SHP77 treated with DMSO at 0.1 percent for 48 hours (cell line): ENCODE measurements around the gene COBLL1.
"Not testable (repeated sequence)": the region's sequence is repeated elsewhere in the genome, so short reads cannot be mapped to it uniquely, and the experiment has no call there.

Source experiments
- DNase-seq: peaks from one replicate; lab custom pipeline; 2025; lab: John Stamatoyannopoulos, UW

COBLL1 gene

DNA sequence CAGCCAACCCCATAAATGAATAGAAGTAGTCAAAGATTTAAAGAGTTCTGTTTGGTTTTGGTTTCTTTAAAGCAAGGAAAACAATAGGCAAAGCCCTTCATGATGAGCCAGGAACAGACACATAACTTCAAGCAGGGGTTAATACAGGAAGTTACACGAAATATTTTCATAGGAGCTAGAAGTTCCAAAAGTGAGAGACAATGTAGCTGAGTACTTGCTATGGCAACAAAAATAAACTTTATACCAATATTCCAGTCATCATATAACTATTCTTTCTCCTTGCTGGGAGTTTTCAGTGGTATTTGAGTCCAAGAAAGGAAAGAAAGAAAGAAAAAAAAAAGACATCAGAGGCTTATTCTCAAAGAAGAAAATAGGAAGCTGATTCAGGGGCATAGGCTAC, 56.2 kb downstream of the COBLL1 start:
- DNase-seq = no peak

DNA sequence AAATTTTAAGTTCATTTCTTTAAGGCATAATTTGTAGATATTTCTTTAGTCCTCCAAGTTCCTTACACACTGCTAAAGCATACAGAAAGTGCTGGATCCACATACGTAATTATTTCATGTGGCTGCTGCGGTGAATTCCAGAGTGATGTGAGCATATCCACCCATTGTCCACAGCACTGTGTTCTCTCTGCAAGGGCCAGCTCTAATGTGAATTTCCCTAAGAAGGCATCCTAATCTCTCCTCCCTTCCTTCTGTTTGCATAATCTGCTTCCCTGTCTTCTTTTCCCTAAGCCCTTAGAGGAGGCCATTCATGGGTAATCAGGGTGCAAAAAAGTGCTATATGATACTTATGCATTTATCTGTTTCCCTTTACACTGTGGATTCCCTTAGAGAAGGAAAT, 57.2 kb downstream of the COBLL1 start:
- no peak for DNase-seq

DNA sequence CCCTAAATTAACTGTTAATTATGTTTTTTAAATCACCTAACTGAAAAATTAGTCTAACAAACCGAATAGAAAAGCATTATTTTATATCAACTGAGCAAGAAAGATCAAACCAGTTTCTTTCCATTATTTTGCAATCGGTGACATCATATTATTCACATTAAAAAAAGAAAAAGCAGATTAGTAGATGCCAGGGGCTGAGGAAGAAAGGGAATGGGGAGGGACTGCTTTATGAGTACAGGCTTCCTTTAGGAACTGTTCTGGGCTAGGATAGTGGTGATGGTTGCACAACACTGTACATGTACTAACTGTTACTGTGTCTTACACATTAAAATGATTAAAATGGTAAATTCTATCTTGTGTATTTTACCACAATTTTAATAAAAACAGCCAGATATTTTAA, 59.3 kb downstream of the COBLL1 start:
- no peak for DNase-seq

DNA sequence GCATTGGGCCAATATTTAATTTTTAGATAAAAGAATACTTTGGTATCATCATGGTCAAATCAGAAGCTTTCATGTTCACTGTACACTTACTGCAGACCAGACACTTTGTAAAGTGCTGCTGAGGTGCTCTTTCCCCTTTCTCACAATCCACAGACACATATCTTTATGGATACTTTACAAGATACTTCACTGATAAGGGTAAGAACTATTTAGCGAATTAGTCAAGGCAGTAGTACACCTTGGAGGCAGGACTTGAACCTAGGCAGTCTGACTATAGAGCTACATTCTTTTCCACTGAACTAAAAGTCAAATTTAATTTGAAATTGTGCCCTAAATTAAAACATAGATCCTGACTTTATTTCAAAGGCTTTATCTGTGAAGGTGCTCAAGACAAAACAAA, 60.2 kb downstream of the COBLL1 start:
- no peak for DNase-seq

DNA sequence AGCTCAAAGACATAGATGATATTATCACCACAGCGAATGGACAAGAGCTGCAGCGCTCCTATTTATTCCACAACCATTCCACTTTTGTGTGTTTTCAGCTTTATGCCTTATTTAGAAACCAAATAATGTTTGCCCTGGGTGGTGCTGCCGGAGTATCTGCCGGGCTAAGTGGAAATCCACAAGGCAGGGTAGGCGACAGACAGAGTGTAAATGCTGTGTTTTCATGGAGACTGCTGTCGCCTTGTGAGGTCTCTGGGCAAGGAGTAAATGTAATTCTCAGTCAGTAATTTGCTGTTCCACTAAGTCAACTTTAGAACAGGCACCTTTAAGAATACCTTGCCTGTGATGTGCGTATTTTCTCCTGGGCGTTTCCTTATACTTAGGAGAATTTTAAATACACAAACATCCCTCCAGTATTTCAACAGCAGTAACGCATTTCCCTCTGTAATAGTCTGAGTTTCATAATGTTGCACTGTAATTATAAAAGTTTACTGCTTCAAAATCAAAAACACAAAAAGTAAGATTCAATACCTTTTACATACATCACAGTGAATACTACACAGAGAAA, 60.9 kb downstream of the COBLL1 start:
- no peak for DNase-seq

DNA sequence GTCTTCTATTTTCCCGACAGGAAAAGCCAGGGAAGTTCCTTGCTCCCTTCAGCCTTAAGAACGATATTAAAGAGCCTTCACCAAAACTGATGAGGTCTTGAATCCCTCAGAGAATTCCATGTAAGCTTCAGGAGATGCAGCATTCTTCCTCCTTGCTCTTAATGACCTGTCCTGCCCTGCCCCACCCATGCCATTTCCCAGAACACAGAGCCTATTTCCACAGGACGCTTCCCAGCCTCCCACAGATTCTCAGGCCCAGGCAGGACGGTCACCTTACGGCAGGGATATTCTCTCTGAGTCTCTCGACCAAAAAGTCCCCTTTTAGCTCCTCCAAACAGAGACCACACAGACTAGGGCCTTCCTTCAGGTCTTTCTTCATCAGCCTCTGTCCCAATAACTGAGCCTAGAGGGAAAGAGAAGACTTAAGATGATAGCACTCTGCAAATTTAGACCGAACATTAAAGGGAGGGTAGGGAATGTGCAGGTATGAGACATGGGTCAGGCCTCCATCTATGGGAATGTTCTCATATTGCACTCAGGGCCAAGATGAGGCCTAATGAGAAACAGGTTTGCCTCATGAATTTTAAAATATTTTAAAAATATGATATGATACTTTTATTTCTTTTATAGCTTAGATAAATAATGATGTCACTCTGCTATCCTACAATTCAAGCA, 62.1 kb downstream of the COBLL1 start:
- no peak for DNase-seq

DNA sequence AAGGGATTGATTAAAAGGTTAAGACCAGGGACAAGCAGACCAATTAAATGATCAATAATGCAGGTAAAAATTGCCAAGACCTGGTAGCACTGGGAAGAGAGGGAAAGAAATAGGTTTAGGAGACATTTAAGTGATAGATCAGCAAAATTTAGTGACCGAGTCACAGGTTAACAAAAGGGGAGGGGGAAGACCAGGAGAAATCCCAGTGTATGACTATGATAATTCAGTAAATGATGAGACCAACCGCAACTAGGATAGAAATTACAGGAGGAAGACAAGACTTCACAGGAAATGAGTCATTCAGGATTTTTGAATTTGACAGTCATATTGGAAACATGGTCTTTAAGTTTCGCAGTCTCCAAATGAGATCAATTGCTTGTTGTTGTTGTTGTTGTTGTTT, 62.9 kb downstream of the COBLL1 start:
- no peak for DNase-seq

DNA sequence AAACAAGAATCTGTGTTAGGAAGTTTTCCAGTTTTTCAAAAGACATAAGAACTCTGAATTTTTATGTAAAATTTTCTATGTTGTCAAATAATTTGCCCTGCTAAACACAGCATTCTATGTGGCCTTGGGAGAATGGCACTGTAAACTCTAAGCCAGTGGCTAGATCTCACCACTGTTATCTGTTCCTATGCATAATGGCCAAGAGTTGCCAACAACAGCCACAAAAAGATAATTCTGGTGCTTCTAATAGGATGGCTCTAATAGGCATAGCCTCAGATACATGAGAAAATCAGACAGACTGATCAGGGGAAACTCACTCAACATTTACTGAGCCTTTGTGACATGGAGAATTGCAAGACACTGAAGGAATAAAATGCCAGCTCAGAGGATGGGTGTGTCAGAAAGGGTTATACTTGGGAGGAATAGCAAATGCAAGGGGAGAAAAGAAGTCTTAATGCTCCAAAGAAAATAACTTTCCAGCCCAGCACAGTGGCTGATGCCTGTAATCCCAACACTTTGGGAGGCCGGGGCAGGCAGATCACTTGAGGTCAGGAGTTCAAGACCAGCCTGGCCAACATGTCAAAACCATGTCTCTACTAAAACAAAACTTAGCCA, 63.7 kb downstream of the COBLL1 start:
- no peak for DNase-seq

DNA sequence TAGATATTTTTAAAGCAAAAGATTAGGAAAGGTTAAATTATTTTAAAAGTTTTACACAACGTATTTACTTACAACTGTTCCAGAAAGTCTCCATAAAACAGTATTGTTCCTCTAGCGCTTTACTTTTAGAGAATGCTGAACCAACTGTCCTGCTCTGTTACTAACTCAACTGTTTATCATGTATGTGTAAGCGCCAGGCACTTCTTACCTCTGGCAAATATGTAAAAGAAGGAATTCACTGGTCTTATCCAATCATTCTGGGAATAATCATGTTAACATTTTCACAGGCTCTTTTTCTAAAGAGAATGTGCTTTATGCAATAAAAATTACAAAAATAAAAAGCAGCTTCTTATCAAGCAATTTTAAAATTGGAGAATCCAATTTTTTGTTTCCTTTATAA, 68.0 kb downstream of the COBLL1 start:
- DNase-seq = no peak

DNA sequence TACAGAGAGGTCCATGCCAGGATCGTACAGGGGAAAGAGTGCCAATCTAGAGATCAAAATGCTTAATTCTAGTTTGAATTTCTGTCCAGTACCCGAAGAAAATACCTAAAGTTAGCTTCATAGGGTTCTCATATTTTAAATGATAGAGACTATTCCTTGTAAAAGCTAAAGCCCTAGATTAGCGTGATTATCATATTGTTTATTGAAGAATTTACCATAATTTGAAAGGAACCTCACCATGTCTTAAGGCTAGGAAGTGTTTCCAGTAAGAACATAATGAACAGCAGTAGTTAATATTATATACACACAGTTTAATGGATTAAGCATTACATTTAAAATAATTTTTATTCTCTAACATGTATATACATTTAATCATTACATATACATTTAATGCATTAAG, 68.5 kb downstream of the COBLL1 start:
- DNase-seq = no peak

DNA sequence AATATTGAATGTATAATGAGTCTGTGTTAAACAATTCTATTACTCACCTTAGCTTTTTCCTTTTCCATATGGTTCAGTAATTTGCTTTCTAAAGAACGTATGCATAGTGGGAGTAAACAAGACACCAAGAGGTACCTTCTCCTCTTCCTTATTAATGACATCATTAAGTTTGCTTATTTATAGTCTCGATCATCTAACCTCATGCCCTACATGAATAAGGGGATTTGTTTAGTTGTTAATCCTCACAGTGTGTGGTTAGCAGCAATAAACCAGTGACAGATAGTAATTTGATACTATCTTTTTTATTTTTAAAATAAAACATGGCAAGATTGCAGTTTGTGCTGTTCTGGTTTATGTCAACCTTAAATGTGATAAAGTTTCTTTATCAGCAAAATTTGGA, 69.7 kb downstream of the COBLL1 start:
- no peak for DNase-seq

DNA sequence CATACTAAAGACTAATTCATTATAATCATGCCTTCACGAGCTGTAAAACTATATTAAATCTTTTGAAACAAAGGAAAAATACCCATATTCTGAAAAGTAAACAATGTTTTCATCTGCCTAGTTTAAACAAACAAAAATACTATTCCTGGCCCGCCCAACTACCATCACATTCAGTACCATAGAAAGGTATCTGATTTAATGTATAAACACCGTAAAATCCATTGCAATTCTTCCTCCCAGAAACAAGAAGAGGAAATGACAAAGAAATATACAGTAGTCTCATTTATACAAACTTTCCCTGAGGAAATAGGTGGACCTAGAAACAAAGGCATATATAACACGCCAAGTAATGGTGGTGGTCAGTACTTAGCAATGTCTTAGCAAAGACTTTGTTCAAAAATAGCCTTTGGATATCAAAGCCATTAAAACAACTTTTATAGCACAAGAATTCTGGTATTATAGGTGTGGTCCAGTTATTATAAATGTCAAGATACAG, 71.2 kb downstream of the COBLL1 start:
- no peak for DNase-seq

DNA sequence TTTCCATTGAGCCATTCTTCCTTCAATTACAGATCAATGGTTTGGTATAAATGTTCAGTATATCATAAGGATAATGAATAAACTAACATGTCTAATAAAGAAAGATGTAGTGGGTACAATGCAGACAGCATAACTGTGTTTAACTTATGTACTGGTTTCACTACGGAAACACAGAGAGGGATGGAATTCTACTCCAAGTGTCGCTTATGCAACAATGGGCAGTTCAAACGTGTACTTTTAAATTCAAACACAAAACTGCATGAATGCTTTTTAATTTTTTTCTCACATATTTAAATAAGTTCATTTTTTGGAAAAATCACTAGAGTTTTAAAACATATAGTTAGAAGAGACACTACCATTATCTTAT, 74.7 kb downstream of the COBLL1 start:
- no peak for DNase-seq

DNA sequence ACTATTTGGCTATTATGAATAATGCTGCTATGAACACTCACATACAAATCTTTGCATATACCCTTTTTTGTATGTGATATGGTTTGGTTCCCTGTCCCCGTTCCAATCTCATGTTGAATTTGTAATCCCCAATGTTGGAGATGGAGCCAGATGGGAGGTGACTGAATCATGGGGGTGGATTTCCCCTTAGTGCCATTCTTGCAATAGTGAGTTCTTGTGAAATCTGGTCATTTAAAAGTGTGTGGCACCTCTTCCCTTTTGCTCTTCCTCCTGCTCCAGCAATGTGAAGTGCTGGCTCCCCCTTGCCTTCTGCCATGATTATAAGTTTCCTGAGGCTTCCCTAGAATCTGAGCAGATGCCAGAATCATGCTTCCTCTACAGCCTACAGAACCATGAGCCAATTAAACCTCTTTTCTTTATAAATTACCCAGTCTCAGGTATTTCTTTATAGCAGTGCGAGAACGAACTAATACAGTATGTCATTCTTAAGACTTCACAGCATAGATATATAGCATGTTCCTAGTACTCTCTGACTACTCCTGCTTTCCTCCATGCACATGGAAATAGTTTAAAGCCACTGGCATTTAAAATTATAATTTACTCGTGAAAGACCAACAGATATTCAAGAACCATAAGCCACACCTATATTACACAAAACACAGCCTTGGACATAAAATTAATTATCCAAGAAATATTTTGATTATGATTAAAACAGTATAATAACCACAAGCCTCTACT, 75.2 kb downstream of the COBLL1 start:
- DNase-seq = no peak

DNA sequence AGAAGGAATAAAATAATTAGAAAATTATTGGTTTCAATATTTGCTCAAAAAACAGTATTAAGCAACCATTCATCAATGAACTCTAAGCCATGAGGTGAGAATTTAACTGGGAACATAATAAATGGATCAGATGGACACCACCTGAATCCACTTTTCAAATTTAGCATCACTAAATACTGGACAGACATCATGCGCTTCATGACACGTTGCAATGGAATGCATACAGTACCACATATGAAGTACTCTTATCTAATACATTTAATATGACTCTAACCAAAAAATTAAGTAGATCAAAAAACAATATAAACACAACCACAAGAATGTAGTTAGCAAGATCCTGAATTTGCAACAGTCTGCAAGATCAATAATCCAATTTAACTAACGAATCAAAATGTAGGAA, 76.6 kb downstream of the COBLL1 start:
- no peak for DNase-seq

DNA sequence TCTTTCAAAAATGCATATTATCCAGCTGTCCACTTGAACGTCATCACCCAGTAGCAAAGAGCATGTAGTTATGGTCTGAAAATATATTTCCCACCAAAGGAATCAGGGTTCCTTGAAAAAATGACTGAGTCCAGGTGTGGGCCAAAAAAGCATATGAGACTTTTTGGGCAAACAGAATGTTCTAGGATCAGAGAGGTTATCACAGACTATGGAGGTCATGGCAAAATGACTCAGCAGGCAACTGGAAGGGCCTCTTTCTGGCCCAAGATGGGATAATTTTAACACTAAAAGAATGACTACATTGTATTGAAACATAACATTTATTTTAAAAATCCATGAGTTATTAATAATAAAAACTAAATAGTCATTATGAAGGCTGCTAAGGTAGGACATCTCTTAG, 77.1 kb downstream of the COBLL1 start:
- DNase-seq = no peak

DNA sequence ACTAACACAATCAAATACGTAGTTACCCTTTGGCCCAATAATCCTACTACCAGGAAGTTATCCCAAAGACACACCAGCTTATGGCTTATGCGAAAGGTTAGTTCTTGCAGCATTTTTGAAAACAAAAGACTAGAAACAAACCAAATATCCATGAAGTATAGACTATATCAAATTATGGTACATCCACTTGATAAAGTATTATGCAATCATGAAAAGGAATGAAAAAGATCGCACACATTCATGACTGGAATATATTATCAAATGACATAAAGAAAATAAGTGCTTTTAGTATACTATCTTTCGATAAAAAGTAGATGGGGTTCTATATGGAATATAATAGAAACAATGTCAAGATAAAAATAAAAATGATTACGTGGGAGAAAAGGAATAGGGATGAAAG, 78.2 kb downstream of the COBLL1 start:
- no peak for DNase-seq

DNA sequence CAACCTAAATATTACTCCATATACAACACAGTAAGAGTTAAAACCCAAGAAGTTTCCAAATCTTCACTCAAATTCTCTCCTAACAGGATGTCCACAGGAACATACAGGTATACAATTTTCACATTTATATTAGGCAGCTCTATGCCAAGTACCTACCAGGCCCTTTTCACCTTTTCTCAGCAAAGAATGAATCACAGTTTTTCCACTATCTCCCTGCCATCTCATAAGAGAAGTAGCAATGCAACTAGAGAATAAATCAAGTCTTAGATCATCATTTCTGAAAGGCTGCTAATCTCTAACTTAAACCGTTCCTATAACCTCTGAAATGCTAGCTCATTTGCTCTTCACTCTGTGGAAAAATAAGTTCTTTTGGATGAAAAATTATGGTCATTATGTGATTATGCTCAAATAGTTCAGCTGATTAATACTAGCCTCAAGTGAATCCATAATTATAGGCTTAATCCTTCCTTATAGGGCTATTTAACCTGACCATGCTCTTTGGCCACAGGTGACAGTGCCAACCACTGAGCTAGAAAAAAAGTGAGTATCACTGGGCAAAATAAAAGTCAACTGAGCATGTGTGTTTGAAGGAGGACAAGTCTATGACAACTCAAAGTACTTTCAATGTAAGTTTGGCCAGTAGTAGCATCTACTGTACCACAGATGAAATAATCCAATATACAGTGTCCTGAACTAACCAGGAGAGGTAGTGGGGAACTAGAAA, 79.7 kb downstream of the COBLL1 start:
- DNase-seq = no peak

DNA sequence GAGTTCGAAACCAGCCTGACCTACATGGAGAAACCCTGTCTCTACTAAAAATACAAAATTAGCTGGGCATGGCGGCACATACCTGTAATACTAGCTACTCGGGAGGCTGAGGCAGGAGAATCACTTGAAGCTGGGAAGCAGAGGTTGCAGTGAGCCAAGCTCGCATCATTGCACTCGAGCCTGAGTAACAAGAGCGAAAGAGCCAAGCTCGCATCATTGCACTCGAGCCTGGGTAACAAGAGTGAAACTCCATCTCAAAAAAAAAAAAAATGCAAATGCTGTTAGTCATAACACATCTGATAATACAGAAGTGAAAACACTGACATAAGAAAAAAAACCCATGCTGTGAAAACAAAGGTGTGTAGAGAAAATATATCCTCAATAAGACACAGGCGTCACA, 80.4 kb downstream of the COBLL1 start:
- not testable (repeated sequence) for DNase-seq

DNA sequence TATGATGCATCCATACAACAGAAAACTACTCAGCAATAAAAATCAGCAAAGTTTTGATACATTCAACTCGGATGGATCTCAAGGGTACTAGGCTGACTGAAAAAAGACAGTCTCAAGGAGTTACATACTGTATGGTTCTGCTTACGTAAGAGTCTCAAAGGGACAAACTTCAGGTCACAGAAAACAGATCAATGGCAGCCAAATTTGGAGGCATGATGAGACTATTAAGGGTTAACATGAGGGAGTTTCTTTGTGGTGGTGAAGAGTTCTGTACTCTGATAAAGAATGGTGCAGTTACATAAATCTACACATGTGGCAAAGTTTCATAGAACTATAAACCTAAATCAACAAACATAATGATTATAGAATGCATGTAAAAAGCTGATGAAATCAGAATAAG, 81.4 kb downstream of the COBLL1 start:
- no peak for DNase-seq

DNA sequence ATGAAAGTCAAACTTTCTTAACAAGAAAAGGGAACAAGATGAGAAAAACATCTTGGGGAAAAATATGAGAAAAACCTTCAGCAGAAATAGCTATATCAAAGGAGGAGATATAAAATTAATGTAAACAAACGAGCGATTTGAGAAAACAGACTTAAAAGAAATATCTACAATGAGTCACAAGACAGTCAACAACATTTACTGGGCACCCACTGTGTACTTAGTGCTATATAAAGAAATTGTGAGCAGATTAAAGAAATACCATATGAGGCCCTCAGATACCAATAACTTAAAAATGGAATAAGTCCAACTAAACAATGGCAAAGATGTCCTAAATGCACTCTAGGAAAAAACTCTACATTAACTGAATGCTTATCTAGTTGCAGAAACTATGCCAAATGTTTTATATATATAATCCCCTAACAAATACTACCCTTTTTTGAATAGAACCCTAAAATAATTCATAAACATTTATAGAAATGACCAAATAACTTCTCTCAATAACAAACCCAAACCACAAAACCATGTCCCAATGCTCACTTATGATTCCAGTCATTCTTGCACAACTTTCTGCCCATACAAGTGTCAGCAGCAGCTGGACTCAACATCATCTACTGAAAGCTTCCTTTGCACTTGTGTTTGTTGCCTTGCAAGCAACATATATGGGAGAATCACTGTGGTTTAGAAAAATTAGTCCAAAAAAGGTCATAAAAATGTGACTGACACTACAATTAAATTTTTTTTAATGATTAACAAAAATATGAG, 83.5 kb downstream of the COBLL1 start:
- DNase-seq = no peak

DNA sequence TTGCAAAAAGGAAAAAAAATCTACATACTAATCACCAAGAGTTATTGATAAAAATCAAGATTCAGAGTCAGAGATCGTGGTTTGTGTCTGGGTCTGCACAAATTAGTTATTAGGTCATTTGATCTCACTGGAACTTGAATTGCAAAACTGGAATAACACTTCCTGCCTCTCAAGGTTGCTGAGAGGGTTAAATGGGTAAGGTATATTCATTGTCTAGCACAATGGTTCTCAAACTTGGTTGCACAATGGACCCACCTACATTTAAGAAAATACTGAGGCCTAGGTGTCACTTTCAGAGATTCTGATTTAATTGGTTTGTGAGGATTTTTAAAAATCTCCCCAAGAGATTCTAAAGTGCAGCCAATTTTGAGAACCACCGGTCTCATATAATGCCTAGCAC, 84.8 kb downstream of the COBLL1 start:
- DNase-seq = no peak
